ENCODE results near the gene PTGES. TPM values are rescaled to one million over a fixed set of nuclear protein-coding genes. Genes with fewer than 3 reads are reported as not detected.

Gene PTGES
- total and polyA plus RNA-seq, 9 of the 15 experiments (the other 6 are each of a cell fraction or from before 2014, with no cell fraction given), result 0.13 TPM; not detected in 8

DNA sequence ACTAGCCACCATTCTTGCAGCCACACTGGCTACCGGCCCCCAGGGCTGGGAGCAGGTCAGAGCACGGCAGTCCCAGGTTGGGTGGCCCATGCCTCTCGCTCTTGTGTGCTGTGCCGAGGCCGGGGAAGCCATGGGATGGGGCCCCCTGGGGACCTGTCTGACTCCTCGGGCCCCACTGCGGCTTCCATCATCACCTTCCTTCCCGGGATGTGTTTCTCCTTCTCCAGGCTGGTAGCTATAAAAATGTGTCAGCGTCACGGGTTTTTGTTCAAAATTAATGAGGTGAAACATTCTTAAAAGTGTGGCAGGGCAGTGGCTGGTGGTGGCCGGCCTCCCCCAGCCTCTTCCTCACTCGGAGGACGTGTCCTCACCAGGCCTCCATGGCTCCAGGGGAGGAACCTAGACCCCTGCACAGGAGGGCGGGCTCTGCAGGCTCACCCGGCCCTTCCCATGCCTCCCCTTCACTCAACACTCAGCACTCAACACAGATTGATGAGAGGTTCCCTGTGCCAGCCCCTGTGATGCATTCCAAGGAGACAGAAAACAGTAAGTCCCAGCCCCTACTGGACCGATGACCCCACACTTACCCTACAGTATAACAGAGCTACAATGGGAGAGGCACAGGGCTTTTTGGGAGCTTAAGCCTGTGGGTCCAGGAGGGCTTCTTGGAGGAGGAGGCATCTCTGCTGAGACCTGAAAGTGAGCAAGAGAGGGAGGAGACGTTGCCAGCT is 43.2 kb downstream of the PTGES start:
- BruUV-seq (replicated peaks), result no TSS peak
- H3K27ac ChIP-seq (ENCODE audit: extremely low read depth, low read depth, low read length), result no peak overlapping the region
- in situ Hi-C loops (cut with MboI) (no loop called here), intact Hi-C loops (cut with micrococcal nuclease) (no loop called here)
- no peaks in the 10 kb centered on the region for H3K36me3 ChIP-seq (ENCODE audit: control insufficient read depth, insufficient read depth, low read length)
- ChIA-PET CTCF (ENCODE audit: low intra/inter-chr PET ratio) (interaction anchor here (0.9 kb wide), 1 partner anchor 17 kb away, joined by 3 read pairs; no protein-coding TSS in a partner anchor), POLR2A (interaction anchor here (0.6 to 1.5 kb wide), 5 partner anchors 12 to 1440 kb away, joined by 3 to 4 read pairs (median 3); no protein-coding TSS in a partner anchor)
- H3K4me2 ChIP-seq (ENCODE audit: insufficient read depth, low read length), result no peak overlapping the region
- DNase-seq (ENCODE audit: extremely low read depth in 1 of 4, low spot score in 3 of 4) (no peak), ATAC-seq (no peak; the same call in 1 of the 3 replicates), FAIRE-seq (no peak)
- no peak overlapping the region for H2AFZ ChIP-seq (ENCODE audit: low read depth, low read length)
- no peaks in the 10 kb centered on the region for H3K9me3 ChIP-seq (replicated peaks; ENCODE audit: control insufficient read depth, insufficient read depth, low read depth, low read length)
- H3K9ac ChIP-seq (ENCODE audit: insufficient read depth in 1 of 2, low read depth in 2 of 2, low read length in 2 of 2), result peak overlapping the region in 1 of 2 experiments; percentile 38; a peak in 1 of 4 replicates
- H3K27me3 ChIP-seq (ENCODE audit: control insufficient read depth in 2 of 2, insufficient read depth in 2 of 2, low read length in 2 of 2), result peaks cover under 1 to 6% of the 10 kb centered on the region in 2 experiments; a peak in 2 of 5 replicates
- no peak overlapping the region for H3K4me3 ChIP-seq
- no peaks in the 10 kb centered on the region for H3K79me2 ChIP-seq (ENCODE audit: control insufficient read depth, insufficient read depth, low read length)
- TF ChIP-seq, protein P1, sequence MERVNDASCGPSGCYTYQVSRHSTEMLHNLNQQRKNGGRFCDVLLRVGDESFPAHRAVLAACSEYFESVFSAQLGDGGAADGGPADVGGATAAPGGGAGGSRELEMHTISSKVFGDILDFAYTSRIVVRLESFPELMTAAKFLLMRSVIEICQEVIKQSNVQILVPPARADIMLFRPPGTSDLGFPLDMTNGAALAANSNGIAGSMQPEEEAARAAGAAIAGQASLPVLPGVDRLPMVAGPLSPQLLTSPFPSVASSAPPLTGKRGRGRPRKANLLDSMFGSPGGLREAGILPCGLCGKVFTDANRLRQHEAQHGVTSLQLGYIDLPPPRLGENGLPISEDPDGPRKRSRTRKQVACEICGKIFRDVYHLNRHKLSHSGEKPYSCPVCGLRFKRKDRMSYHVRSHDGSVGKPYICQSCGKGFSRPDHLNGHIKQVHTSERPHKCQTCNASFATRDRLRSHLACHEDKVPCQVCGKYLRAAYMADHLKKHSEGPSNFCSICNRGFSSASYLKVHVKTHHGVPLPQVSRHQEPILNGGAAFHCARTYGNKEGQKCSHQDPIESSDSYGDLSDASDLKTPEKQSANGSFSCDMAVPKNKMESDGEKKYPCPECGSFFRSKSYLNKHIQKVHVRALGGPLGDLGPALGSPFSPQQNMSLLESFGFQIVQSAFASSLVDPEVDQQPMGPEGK (CRISPR knock-in tag; IDR thresholded peaks at IDR 0.05; ENCODE audit: borderline replicate concordance), result no peak
- TF ChIP-seq ZFP36 (IDR thresholded peaks at IDR 0.05; ENCODE audit: low read depth, low read length, partially characterized antibody) (peak; percentile 96), RBM25 (IDR thresholded peaks at IDR 0.05; ENCODE audit: low read depth, low read length, severe bottlenecking) (peak; percentile 20), FOXJ3 (CRISPR knock-in tag; IDR thresholded peaks at IDR 0.05) (no peak), MAFK (IDR thresholded peaks at IDR 0.05; ENCODE audit: low read length) (no peak), BCOR (IDR thresholded peaks at IDR 0.05) (peak; percentile 51; the same call in 1 of the 2 replicates), ZC3H4 (CRISPR knock-in tag; IDR thresholded peaks at IDR 0.05; ENCODE audit: borderline replicate concordance) (no peak), KDM1A (IDR thresholded peaks at IDR 0.05) (0 out of 4 replicates have a peak, but pooled peaks of 1 of the 2 experiments have one; percentile 12)
- TF ChIP-seq, protein P2, sequence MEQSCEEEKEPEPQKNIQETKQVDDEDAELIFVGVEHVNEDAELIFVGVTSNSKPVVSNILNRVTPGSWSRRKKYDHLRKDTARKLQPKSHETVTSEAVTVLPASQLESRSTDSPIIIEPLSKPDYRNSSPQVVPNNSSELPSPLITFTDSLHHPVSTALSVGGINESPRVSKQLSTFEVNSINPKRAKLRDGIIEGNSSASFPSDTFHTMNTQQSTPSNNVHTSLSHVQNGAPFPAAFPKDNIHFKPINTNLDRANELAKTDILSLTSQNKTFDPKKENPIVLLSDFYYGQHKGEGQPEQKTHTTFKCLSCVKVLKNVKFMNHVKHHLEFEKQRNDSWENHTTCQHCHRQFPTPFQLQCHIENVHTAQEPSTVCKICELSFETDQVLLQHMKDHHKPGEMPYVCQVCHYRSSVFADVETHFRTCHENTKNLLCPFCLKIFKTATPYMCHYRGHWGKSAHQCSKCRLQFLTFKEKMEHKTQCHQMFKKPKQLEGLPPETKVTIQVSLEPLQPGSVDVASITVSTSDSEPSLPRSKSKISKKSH (CRISPR knock-in tag; IDR thresholded peaks at IDR 0.05), result no peak
- WGBS (ENCODE audit: insufficient coverage, low coverage, missing lambda C conversion rate), result 41% methylated on average over 17 of the region's 17 CpGs
- H4K20me1 ChIP-seq (replicated peaks; ENCODE audit: control insufficient read depth, insufficient read depth, low read length), result no peaks in the 10 kb centered on the region
- H3K9me1 ChIP-seq (ENCODE audit: control insufficient read depth, insufficient read depth, low read length), result no peaks in the 10 kb centered on the region
- H3K4me1 ChIP-seq (replicated peaks in 1 of 2; ENCODE audit: control insufficient read depth in 2 of 2, insufficient read depth in 2 of 2, low read length in 2 of 2), result peaks cover 0 to 28% of the 10 kb centered on the region in 2 experiments; a peak in 4 of 5 replicates
